Activated CD8-positive, alpha-beta memory T cell treated with anti-CD3 and anti-CD28 coated beads for 24 hours (primary cell): ENCODE results near the gene FABP1.

Source experiments
- DNase-seq: peaks from one replicate; pipeline ENCODE4 v3.0.0-alpha.2; 2020

The FABP1 gene

DNA sequence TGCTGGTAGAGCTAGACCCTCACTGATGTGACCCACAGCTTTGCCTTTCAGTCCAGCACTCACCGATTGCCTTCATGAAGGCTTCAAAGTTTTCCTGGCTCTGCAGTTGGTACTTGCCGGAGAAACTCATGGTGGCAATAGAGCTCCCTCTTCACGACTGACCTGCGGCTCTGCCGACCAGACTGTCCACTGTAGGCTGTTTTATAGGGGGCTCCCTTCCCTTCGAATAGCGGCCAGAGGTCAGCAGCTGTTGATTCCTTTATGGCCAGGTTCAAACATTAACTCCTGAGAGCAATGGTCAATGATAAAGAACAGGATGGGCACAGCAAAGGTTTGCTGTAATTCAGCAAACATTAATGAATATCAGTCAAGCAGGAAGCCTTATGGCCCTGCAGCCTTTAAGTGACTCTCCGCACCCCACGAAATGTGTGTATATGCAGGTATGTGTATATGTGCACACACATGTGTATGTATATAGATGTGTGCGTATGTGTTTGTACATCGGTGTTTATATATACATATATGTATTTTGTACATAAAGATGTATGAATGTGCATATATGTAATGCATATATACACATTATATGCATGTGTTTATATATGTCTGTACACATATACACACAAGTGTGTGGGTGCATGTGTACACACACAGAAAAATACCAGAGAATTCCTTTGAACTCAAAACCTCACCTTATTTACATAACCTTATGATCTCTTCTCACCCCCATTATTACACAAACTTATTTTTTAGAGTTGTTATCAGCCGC, at the start of gene FABP1:
TSS of gene FABP1 (minus strand) at position 175 of the 766 bp plus-strand sequence. CDS start at position 130, 45 bp downstream.
- DNase-seq, result no peak

DNA sequence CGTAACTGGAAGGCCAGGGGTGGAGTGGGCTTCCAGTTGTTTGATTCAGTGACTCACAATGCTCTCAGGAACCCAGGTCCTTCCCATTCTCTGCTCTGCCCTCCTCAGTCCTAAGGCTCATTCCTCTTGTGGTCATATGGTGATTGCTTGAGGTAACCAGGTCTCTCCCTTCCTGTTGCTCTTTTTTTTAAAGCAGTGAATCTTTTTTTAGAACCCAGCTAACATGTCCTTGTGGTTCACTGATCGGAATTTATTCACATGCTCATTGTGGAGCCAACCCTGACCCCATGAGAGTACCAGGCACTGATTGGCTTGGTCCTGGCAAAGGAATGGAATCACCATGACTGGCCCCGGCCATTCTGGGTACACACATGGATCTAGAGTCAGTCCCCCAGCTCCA, 49.7 kb upstream of the FABP1 start:
- no peak for DNase-seq

DNA sequence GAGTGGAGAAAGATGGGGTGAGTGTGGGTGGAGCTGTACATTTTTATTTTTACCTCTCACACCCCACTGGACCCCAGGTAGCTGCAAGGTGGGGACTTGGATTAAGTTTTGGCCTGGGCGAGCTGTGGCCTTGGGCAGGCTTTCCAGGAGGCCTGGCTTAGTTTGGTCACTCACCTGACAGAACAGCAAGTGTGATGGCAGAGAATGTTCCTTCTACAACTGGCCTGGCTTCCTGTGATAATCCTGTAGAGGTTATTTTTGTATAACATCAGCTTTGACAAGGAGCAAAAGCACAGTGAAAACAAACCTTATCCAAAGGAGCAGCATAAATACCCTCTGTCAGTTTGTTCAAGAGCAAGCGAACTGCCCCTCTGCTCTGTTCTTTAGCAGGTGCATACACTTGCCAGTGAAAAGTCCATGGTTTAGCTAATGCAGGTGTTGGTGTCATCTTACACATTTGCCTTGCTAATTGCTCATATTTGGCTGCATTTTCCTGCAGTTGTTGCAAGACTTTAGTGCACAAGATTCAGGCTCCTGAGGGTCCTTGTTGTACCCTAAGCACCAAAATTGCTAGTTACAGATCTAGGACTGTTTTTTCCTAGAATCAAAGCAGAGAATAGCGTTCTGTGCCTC, 48.6 kb upstream of the FABP1 start:
- no peak for DNase-seq

- no peak for DNase-seq
Measured at GRCh38 chr2:88172882-88173281, 45.0 kb upstream of the FABP1 start.

- DNase-seq, result no peak
Measured at GRCh38 chr2:88171966-88172365, 44.1 kb upstream of the FABP1 start.

DNA sequence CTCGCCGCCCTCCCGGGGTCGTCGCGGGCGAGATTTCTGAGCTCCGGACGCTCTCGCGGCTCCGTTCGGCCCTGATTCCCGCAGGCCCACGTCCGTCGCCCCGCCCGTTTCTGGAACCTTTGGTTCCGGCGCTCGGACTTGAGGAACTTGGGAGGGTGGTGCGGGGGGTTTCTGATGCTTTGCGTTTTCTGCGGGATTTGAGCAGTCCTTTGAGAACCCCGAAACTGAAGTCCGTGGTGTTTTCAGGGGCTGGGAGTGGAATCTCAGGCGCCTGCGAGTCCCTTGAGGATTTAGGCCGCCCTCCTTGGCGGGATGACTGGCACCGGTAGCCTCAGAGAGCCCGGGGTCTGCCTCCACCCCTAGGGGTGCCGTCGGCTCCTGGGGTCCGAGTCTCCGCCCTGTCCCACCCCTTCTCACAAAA, 42.6 kb upstream of the FABP1 start:
- peak; percentile 63 for DNase-seq

- no peak for DNase-seq
Measured at GRCh38 chr2:88168386-88168785, 40.5 kb upstream of the FABP1 start.

DNA sequence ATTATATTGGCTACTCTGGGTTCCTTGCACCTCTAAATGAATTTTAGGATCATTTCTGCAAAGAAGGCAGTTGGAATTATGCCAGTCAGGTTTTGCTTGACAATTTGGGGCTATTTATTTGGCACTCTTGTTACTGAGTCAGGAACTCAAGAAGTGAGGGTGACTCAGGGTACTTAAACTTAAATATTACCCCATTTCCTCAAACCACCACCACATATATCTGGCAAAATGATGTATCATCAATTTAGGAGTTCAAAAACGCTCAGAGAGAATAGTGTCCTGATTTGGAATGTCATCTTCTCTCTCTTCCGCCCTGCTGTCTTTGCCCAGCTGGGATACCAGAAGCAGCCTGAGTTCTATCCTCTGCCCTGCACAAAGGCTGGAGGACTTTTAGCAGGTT, 39.9 kb upstream of the FABP1 start:
- DNase-seq, result no peak

DNA sequence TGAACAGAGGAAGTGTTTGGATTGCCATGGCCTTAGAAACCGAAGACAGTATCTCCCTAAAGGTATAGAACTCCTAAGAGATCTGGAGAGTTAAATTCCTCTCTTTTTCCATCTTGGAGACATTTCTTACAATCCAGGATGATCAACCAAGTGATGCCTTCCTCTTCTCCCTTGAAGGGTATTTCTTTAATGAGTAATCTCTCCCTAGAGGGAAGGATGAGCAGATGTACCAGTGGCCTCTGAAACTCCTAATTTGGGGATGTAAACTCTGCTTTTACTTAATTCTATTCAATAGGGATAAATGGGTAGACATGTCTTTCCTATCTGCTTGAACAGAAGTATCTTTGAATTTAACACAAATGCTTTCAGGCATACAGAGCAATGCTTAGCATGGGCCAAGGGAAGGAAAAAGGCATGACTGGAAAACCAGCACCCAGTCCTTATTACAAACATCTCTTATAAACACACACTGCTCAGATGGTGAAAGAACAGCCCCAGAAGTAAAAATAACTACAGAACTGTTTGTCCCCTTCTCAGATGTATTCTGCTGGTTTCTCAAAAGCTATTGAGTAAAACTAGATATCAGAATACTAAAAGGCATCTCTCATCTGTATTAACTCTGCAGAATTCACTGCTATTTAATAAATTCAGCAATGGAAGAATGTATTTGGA, 37.6 kb upstream of the FABP1 start:
- DNase-seq, result no peak

- DNase-seq, result no peak
Measured at GRCh38 chr2:88161446-88162244, 33.8 kb upstream of the FABP1 start.

- DNase-seq, result no peak
Measured at GRCh38 chr2:88160517-88160916, 32.7 kb upstream of the FABP1 start.

DNA sequence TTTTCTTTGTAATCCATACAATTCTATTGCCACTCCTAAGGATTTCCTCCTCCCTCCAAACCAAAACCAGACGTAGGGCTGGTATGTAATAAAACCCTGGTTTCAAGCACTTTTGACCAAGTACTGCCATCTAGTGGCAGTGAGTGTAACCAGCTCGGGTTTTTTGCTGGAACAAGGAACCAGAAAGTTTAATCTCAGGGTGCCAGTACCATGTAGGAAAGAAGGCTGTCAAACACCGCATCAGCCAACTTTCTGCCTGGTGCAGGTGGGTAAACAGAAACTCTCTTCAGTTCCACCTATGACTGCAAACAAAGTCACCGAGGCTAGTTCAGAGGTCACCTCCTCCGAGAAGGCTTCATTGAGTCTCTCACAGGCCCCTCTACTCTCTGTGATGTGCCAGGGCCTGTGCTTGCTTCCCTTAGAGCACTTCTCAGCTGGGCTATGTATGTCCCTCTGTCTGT, 32.1 kb upstream of the FABP1 start:
- peak; percentile 76 for DNase-seq

GRCh38 chr2:88159481-88159880, 31.6 kb upstream of the FABP1 start:
- DNase-seq, result no peak

DNA sequence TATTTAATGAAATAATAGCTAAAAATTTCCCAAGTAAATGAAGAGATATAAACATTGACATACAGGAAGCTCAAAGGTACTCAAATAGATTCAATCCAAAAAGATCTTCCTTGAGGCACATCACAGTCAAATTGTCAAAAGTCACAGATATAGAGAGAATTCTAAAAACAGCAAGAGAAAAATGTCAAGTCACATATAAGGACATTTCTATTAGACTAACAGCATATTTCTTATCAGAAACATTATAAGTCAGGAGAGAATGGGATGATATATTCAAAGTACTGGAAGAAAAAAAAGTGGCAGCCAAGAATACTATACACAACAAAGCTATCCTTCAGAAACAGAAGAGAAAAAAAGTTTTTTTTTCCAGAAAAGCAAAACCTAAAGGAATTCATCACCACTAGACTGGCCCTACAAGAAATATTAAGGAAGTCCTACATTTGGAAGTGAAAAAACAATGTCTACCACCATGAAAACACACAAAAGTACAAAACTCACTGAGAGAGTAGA, 21.1 kb upstream of the FABP1 start:
- DNase-seq, result no peak

DNA sequence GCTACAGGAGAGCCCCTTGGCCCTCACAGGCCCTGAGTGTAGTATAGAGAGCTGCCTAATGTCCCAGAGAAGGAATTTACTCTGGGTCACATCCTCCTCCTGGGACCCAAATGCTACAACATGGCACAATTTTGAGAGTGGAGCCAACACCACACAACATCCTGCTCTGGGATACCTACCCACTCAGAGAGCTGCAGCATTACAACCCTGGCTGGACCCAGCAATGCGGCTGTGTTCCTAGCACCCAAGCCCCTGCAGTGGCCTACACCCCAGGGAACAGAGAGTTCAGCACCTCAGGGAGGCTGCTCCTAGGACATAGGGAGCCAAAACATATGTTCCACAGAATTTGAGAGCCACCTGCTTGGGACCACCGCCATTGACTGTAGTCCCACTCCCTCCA, 19.3 kb upstream of the FABP1 start:
- DNase-seq, result no peak

DNA sequence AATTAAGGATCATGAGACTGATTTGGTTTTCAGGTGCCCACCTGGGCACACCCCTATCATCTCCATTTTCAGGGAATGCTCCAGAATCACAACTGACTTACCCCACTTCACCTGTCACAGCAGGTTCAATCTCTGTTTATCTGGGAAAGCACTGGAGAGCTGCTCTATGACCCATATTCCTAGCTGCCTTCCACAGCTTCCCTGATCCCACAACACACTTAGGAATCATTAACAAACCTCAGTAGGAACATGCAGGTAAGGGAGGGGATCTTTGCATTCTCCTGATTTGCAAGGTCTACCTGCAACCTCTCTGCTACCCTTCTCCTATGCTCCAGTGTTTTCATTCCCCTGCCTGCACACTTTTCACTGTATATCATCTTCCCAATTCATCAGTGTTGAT, 18.7 kb upstream of the FABP1 start:
- DNase-seq, result no peak

GRCh38 chr2:88144914-88145497, 17.1 kb upstream of the FABP1 start:
- DNase-seq, result no peak

GRCh38 chr2:88144271-88144670, 16.4 kb upstream of the FABP1 start:
- no peak for DNase-seq

DNA sequence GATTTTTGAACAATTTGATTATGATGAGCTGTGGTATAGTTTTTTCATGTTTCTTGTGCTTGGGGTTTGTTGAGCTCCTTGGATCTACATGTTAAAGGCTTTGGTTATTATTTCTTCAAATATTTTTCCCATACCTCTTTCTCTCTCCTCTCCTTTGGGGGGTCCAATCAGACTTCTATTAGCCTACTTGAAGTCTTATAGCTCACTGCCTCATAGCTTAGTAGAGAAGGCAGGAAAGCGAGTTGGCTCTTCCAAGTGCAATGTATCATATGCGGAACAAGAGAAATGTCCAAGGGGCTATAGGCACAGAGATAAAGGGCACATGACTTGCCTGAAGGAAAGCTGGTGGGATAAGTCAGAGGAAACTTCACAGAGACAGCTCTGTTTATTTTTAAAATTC, 14.1 kb upstream of the FABP1 start:
- DNase-seq, result no peak

- DNase-seq, result no peak
Measured at GRCh38 chr2:88139804-88140203, 11.9 kb upstream of the FABP1 start.

- no peak for DNase-seq
Measured at GRCh38 chr2:88139203-88139702, 11.4 kb upstream of the FABP1 start.

DNA sequence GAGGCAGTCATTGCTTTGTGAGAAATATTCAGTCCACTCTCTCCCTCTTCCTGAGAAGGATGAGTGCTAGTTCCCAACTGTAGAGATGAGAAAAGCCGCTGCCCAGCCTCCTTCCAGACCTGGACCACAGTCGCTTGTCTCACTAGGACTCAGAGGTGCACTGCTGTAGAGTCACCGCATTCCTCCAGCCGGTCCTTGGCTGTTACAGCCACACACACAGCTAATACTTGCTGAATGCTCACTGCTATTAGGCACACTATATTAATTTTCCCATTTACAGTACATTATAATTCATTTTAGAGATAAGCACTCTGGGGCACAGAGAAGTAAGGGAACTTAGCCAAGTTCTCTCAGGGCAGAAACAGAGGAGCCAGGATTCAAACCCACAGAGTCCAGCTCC, 10.0 kb upstream of the FABP1 start:
- DNase-seq, result no peak
